Mucosa of descending colon (tissue), 3 donors: Measurements from ENCODE around the gene S100A4. TPM values are rescaled to one million over a fixed set of nuclear protein-coding genes. Genes with fewer than 3 reads are reported as not detected.

Experiments
- ATAC-seq: fragments of 200-7000 bp; cut with Tn5 transposase; one replicate; pipeline ENCODE4 v1.9.1; 2020; ENCODE audit warnings: mild to moderate bottlenecking, moderate library complexity
- DNase-seq, 3 donors: peaks; one replicate each; pipeline ENCODE4 v3.0.0-alpha.2; 2020
- H3K36me3 ChIP-seq: fragments of 200-600 bp; one replicate; pipeline ENCODE4 v1.8.0; 2021; ENCODE audit warnings: low read depth, mild to moderate bottlenecking
- H3K4me1 ChIP-seq: fragments of 200-600 bp; one replicate; pipeline ENCODE4 v1.8.0; 2021; ENCODE audit warnings: low read depth, mild to moderate bottlenecking
- H3K4me3 ChIP-seq: fragments of 200-600 bp; one replicate; pipeline ENCODE4 v1.8.0; 2021; ENCODE audit warnings: mild to moderate bottlenecking
- H3K9me3 ChIP-seq: fragments of 200-600 bp; one replicate; pipeline ENCODE4 v1.8.0; 2021; ENCODE audit warnings: mild to moderate bottlenecking
- intact Hi-C, 2 donors: fragments of 100-400 bp; cut with DNase I in 1 of 2; cut with micrococcal nuclease in 1 of 2; formaldehyde crosslinking; loops; one replicate each; pipeline versions ENCODE4 v1.11.0 to v1.11.1; 2022; cut with DNase I, micrococcal nuclease
- total RNA-seq, 3 donors: library from RNA; stranded (reverse); fragmentation: NEBNext Ultra II Directional in 2 of 3; extraction: Animal tissue kit (Norgen Biotek cat#: 25700) in 2 of 3; gene quantifications; one replicate each; pipeline versions ENCODE4 v1.2.1 to v1.2.4, GENCODE V29; 2021 to 2023
- TF ChIP-seq, protein P1 (sequence below): fragments of 200-600 bp; IDR thresholded peaks from one replicate; pipeline ENCODE4 v1.8.0; 2022; ENCODE audit warnings: antibody characterized with exemption, mild to moderate bottlenecking
- donor health status: DM: no; HTN: no; CAD: no; lungs with moderate emphysema.
- donor health status: DM: no; HTN: no; CAD: no.
- donor health status: DM: no; HTN: yes; CAD: no.

S100A4 gene
- total RNA-seq, 3 donors from 2014 or later: 28.9 to 176 (median 141) TPM

DNA sequence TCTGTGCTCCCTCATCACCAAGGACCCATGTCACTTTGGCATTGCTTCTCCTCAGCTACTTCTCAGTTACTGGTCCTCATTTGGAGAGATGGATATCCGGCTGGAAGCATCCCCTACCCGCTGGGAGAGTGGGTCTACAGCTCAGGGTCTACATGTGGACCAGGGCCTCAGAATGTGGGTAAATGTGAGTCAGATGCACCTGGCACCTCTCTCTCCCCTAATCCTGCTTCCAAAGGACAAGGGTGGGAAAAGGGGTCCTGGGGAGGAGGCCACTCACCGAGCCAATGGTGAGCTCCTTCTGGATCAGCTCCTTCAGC is 10.7 kb downstream of the S100A4 start:
- ATAC-seq (no peak), DNase-seq (no peak)
- H3K4me1 ChIP-seq: peaks cover 50% of the 10 kb centered on the region
- no peaks in the 10 kb centered on the region for H3K36me3 ChIP-seq
- intact Hi-C loops: loop anchor here (5.0 kb wide), 1 partner anchor 32 kb away; the partner anchor contains the start of gene S100A2 (in 2 of the 2)
- no peaks in the 10 kb centered on the region for H3K9me3 ChIP-seq
- peak overlapping the region; percentile 74 for H3K4me3 ChIP-seq
- TF ChIP-seq, protein P1, sequence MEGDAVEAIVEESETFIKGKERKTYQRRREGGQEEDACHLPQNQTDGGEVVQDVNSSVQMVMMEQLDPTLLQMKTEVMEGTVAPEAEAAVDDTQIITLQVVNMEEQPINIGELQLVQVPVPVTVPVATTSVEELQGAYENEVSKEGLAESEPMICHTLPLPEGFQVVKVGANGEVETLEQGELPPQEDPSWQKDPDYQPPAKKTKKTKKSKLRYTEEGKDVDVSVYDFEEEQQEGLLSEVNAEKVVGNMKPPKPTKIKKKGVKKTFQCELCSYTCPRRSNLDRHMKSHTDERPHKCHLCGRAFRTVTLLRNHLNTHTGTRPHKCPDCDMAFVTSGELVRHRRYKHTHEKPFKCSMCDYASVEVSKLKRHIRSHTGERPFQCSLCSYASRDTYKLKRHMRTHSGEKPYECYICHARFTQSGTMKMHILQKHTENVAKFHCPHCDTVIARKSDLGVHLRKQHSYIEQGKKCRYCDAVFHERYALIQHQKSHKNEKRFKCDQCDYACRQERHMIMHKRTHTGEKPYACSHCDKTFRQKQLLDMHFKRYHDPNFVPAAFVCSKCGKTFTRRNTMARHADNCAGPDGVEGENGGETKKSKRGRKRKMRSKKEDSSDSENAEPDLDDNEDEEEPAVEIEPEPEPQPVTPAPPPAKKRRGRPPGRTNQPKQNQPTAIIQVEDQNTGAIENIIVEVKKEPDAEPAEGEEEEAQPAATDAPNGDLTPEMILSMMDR: no peak

DNA sequence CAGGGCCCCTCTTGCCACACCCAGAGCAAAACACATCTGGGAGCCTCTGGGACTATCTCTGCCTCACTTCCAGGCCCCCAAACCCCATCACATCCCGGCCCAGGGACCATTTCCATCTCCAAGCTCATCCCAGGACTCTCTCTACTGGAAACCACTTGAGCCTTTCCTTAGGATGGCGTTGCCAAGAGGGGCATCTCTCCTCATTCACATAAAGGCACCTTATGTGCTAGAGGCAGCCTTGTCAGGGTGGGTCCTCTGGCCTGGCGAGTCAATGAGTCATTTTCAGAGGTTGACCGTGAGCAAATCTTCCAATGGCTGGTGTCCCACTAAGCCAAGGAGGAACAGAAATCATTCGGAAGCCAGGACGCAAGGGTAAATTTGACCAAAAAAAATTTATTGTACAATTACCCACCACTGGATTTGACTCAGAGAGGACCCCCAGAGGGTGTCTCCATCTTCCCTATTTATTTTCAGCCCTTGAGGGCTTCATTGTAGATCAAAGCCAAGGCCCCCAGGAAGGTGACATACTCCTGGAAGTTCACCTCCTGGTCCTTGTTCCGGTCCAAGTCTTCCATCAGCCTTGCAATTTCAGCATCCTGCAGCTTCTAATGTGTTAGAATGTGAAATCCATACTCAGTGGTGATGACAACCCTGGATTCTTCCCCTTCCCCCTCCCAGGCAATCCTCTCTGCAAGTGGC is 11.2 kb downstream of the S100A4 start:
- no peaks in the 10 kb centered on the region for H3K9me3 ChIP-seq
- H3K4me3 ChIP-seq: peak overlapping the region; percentile 74
- intact Hi-C loops: loop anchor here (5.0 kb wide), 1 partner anchor 33 kb away; the partner anchor contains the start of gene S100A2 (in 2 of the 2)
- peaks cover 50% of the 10 kb centered on the region for H3K4me1 ChIP-seq
- no peak for ATAC-seq
- DNase-seq: peak in 1 of 3 donors; percentile 13
- no peaks in the 10 kb centered on the region for H3K36me3 ChIP-seq
- TF ChIP-seq, protein P1: no peak

DNA sequence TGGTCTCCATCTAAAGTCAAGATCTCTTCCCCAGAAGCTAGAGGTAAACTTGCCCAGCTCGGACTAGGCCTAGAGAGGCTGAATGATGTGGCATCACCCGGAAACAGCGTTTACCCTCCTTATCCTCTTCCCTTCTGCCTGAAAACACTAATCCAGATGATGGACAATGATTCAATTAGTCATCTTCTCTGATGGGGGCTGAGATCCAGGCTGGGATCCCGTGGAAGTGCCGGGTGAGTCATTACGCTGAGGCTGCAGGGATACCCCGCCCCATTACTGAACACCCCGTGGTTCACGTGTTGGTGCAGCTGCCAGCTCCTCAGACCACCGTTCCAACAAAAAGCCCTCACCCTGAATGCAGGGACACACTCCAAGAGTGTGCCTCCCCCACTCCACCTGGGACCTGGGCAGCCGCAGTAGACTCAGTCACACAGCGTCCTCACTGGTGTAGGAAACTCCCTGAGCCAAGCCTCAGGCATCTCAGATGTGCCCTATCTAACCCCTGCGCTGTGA is 11.9 kb downstream of the S100A4 start:
- DNase-seq: peak; percentile 51 to 73 (median 67)
- no peaks in the 10 kb centered on the region for H3K9me3 ChIP-seq
- intact Hi-C loops: loop anchor here (5.0 kb wide), 1 partner anchor 34 kb away; the partner anchor contains the start of gene S100A2 (in 2 of the 2)

DNA sequence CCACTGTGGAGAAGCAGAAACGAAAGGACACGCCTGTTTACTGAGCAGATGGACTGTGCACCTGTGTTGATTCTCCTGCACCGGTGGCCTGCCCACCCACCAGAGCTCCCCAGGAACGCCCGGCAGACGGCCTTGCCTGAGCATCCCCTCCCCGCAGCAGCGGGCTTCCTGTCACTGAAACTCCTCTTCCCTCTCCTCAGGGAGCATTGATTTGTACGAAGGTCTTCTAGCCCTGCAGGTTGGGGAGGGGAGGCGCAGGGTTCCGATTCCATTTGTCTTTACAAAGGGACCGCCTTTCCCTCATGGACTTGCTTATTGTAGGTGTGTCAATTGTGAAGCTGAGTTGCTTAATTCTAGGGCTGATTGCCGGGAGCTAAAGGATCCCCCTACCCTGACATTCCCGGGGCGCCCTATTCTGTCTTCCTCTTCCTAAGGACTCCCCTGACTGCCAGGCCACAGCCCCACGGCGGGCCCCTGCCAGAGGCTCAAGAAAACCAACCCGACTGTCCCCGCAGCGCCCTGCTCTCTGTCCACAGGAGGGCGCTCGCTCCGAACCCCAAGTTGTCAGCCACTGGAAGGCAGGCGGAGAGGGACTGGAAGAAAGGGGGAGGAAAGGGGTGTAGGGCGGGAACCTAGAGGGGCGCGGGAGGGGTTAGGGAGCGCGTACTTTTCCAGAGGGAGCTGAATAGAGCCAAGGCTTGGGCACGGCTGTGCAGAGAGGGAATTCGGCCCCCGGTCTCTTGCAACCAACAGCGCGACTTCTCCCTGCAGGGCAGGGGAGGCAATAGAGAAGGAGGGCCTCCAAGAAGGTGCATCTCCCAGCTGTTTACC is 12.6 kb downstream of the S100A4 start:
- peaks cover 42% of the 10 kb centered on the region for H3K4me1 ChIP-seq
- TF ChIP-seq, protein P1: peak; percentile 90
- intact Hi-C loops: loop anchor here (5.0 kb wide), 1 partner anchor 34 kb away; the partner anchor contains the start of gene S100A2 (in 2 of the 2)
- ATAC-seq (peak; percentile 65), DNase-seq (peak; percentile 92 to 95 (median 93))
- H3K36me3 ChIP-seq: no peaks in the 10 kb centered on the region
- H3K4me3 ChIP-seq: no peak overlapping the region
- no peaks in the 10 kb centered on the region for H3K9me3 ChIP-seq

More for the DNA sequence above, 11.9 kb downstream of the S100A4 start:
- ATAC-seq: peak; percentile 3
- Histone ChIP-seq H3K4me1 (peaks cover 47% of the 10 kb centered on the region), H3K4me3 (no peak overlapping the region), H3K36me3 (no peaks in the 10 kb centered on the region)
- TF ChIP-seq, protein P1: no peak

DNA sequence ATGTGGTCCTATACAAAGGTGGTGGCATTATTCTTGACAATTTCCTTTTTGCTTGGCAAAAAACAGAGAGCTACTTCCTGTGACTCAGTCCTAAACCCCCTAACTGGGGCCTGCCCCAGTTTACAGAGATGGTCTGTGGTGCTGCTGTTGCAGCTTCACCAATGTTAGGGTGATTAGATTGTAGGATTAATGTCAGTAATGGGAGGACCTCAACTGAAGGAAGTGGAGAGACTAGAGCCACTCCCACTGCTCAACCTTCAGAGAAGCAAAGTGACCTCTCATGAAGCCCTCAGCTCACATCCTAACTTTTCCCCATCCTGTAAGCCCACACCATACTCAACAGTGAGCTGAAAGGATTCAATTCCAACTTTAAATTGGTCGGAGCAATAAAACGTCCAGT is 13.4 kb downstream of the S100A4 start:
- no peaks in the 10 kb centered on the region for H3K36me3 ChIP-seq
- TF ChIP-seq, protein P1: no peak
- peaks cover 42% of the 10 kb centered on the region for H3K4me1 ChIP-seq
- H3K4me3 ChIP-seq: no peak overlapping the region
- ATAC-seq (peak; percentile 4), DNase-seq (peak in 2 of 3 donors; percentile 42 to 58)
- H3K9me3 ChIP-seq: no peaks in the 10 kb centered on the region
- intact Hi-C loops: loop anchor here (5.0 kb wide), 1 partner anchor 35 kb away; the partner anchor contains the start of gene S100A2 (in 2 of the 2)
